ENCODE measurements around the gene OBSCN. TPM values are rescaled to one million over a fixed set of nuclear protein-coding genes. Genes with fewer than 3 reads are reported as not detected.

Gene OBSCN
- total and polyA plus RNA-seq, 2 donors (not counting 1 experiment from before 2014, with no cell fraction given): 10.0 to 63.9 TPM

- intact Hi-C loops (cut with micrococcal nuclease): no loop called here
- Histone ChIP-seq H3K79me2 (ENCODE audit: control insufficient read depth, insufficient read depth, low read length) (peaks cover 4% of the 10 kb centered on the region), H3K9ac (ENCODE audit: low read length) (no peak overlapping the region), H3K4me2 (replicated peaks; ENCODE audit: low read depth, low read length, poor library complexity, severe bottlenecking) (no peak overlapping the region), H3K27me3 (replicated peaks in 1 of 4; ENCODE audit: control extremely low read depth in 1 of 4, control insufficient read depth in 3 of 4, insufficient read depth in 4 of 4, low read length in 3 of 4) (peaks cover 0 to 23% (median 0%) of the 10 kb centered on the region in 4 experiments), H3K4me1 (ENCODE audit: control insufficient read depth in 2 of 2, insufficient read depth in 2 of 2, low read length in 2 of 2) (peaks cover 0 to 9% of the 10 kb centered on the region in 2 donors), H3K27ac (ENCODE audit: low read length in 2 of 2) (no peak overlapping the region), H3K36me3 (replicated peaks in 1 of 2; ENCODE audit: control extremely low read depth in 1 of 2, control insufficient read depth in 1 of 2, extremely low read depth in 1 of 2, insufficient read depth in 2 of 2, low read length in 1 of 2) (no peaks in the 10 kb centered on the region), H2AFZ (ENCODE audit: insufficient read depth, low read depth, low read length, poor library complexity, severe bottlenecking) (no peak overlapping the region), H3K4me3 (ENCODE audit: control extremely low read depth in 1 of 5, extremely low read depth in 1 of 5, insufficient read depth in 1 of 5, low read depth in 2 of 5, low read length in 4 of 5) (no peak overlapping the region), H4K20me1 (ENCODE audit: control insufficient read depth, insufficient read depth, low read length, poor library complexity, severe bottlenecking) (no peaks in the 10 kb centered on the region), H3K9me3 (ENCODE audit: control extremely low read depth in 1 of 3, control insufficient read depth in 2 of 3, insufficient read depth in 1 of 3, low read length in 2 of 3) (peaks cover 0 to 2% (median 0%) of the 10 kb centered on the region in 3 donors)
- TF ChIP-seq, protein P1, sequence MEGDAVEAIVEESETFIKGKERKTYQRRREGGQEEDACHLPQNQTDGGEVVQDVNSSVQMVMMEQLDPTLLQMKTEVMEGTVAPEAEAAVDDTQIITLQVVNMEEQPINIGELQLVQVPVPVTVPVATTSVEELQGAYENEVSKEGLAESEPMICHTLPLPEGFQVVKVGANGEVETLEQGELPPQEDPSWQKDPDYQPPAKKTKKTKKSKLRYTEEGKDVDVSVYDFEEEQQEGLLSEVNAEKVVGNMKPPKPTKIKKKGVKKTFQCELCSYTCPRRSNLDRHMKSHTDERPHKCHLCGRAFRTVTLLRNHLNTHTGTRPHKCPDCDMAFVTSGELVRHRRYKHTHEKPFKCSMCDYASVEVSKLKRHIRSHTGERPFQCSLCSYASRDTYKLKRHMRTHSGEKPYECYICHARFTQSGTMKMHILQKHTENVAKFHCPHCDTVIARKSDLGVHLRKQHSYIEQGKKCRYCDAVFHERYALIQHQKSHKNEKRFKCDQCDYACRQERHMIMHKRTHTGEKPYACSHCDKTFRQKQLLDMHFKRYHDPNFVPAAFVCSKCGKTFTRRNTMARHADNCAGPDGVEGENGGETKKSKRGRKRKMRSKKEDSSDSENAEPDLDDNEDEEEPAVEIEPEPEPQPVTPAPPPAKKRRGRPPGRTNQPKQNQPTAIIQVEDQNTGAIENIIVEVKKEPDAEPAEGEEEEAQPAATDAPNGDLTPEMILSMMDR (IDR thresholded peaks at IDR 0.05): no peak
- no peak for TF ChIP-seq EZH2 (IDR thresholded peaks at IDR 0.05; ENCODE audit: borderline replicate concordance, insufficient read depth, low read depth, low read length, poor library complexity, severe bottlenecking)
- no peak for DNase-seq
- no peak overlapping the region for H3K4me3 Mint-ChIP-seq
- CTCF ChIA-PET: interaction anchor here (0.9 kb wide), 1 partner anchor 29 kb away, joined by 3 read pairs; no protein-coding TSS in a partner anchor
- no peaks in the 10 kb centered on the region for H3K9me3 Mint-ChIP-seq (ENCODE audit: insufficient read depth)
- no peak overlapping the region for H3K27ac Mint-ChIP-seq
- ATAC-seq (ENCODE audit: low read depth): no peak
- H3K27me3 Mint-ChIP-seq: peaks cover 3% of the 10 kb centered on the region
- POLR2A ChIA-PET: interaction anchor here (0.6 to 0.7 kb wide), 3 partner anchors 15 to 329 kb away, joined by 7 to 10 read pairs (median 8); partner anchors contain the start of gene TRIM11
- H3K4me1 Mint-ChIP-seq: peaks cover 2% of the 10 kb centered on the region
- 97% methylated on average over 11 of the region's 14 CpGs for WGBS (ENCODE audit: insufficient coverage)
These were observed 48.7 kb upstream of the OBSCN start for GRCh38 chr1:228159008-228159665.

GRCh38 chr1:228160201-228160761 is 47.6 kb upstream of the OBSCN start:
- TF ChIP-seq EZH2 (IDR thresholded peaks at IDR 0.05; ENCODE audit: borderline replicate concordance, insufficient read depth, low read depth, low read length, poor library complexity, severe bottlenecking): no peak
- TF ChIP-seq, protein P1 (IDR thresholded peaks at IDR 0.05): no peak
- H4K20me1 ChIP-seq (ENCODE audit: control insufficient read depth, insufficient read depth, low read length, poor library complexity, severe bottlenecking): no peaks in the 10 kb centered on the region
- Mint-ChIP-seq H3K27ac (no peak overlapping the region), H3K4me3 (no peak overlapping the region), H3K27me3 (peaks cover 3% of the 10 kb centered on the region), H3K9me3 (ENCODE audit: insufficient read depth) (no peaks in the 10 kb centered on the region), H3K4me1 (peaks cover 12% of the 10 kb centered on the region)
- ChIA-PET CTCF (no interaction called here), POLR2A (interaction anchor here (0.7 kb wide), 1 partner anchor 16 kb away, joined by 8 read pairs; no protein-coding TSS in a partner anchor)
- peaks cover 0 to 23% (median 0%) of the 10 kb centered on the region in 4 experiments for H3K27me3 ChIP-seq (replicated peaks in 1 of 4; ENCODE audit: control extremely low read depth in 1 of 4, control insufficient read depth in 3 of 4, insufficient read depth in 4 of 4, low read length in 3 of 4)
- H3K9ac ChIP-seq (ENCODE audit: low read length): no peak overlapping the region
- no peak overlapping the region for H2AFZ ChIP-seq (ENCODE audit: insufficient read depth, low read depth, low read length, poor library complexity, severe bottlenecking)
- H3K36me3 ChIP-seq (replicated peaks in 1 of 2; ENCODE audit: control extremely low read depth in 1 of 2, control insufficient read depth in 1 of 2, extremely low read depth in 1 of 2, insufficient read depth in 2 of 2, low read length in 1 of 2): no peaks in the 10 kb centered on the region
- peaks cover 4% of the 10 kb centered on the region for H3K79me2 ChIP-seq (ENCODE audit: control insufficient read depth, insufficient read depth, low read length)
- WGBS (ENCODE audit: insufficient coverage): 91% methylated on average over 15 of the region's 15 CpGs
- DNase-seq (no peak), ATAC-seq (ENCODE audit: low read depth) (no peak)
- H3K9me3 ChIP-seq (ENCODE audit: control extremely low read depth in 1 of 3, control insufficient read depth in 2 of 3, insufficient read depth in 1 of 3, low read length in 2 of 3): peaks cover 0 to 2% (median 0%) of the 10 kb centered on the region in 3 donors
- no peak overlapping the region for H3K27ac ChIP-seq (ENCODE audit: low read length in 2 of 2)
- intact Hi-C loops (cut with micrococcal nuclease): no loop called here
- H3K4me1 ChIP-seq (ENCODE audit: control insufficient read depth in 2 of 2, insufficient read depth in 2 of 2, low read length in 2 of 2): peaks cover 6 to 20% of the 10 kb centered on the region in 2 donors
- H3K4me3 ChIP-seq (ENCODE audit: control extremely low read depth in 1 of 5, extremely low read depth in 1 of 5, insufficient read depth in 1 of 5, low read depth in 2 of 5, low read length in 4 of 5): no peak overlapping the region
- H3K4me2 ChIP-seq (replicated peaks; ENCODE audit: low read depth, low read length, poor library complexity, severe bottlenecking): no peak overlapping the region
